ENCODE measurements around the gene AKIP1. TPM values are rescaled to one million over a fixed set of nuclear protein-coding genes. Genes with fewer than 3 reads are reported as not detected.
A peak's percentile ranks its signal among the peaks of the same experiment; 100 is the strongest.

The AKIP1 gene
- total RNA-seq, 1 donor from 2014 or later: 31.3 TPM

GRCh38 chr11:8959546-8960166 lies 48.7 kb downstream of the AKIP1 start:
- peak; percentile 69 to 82 for DNase-seq (ENCODE audit: low read depth in 2 of 2)

GRCh38 chr11:8961401-8961800 lies 50.4 kb downstream of the AKIP1 start:
- DNase-seq (ENCODE audit: low read depth in 2 of 2): no peak

GRCh38 chr11:8962841-8963240 lies 51.9 kb downstream of the AKIP1 start:
- DNase-seq (ENCODE audit: low read depth in 2 of 2): no peak

GRCh38 chr11:8963569-8964323 lies 52.8 kb downstream of the AKIP1 start:
- peak; percentile 45 to 76 for DNase-seq (ENCODE audit: low read depth in 2 of 2)

GRCh38 chr11:8964324-8965320 lies 53.6 kb downstream of the AKIP1 start, which contains the start of gene TMEM9B:
Gene TMEM9B, minus strand, starts transcription at chr11:8964442. Its CDS starts 129 bp downstream, at chr11:8964313.
- DNase-seq (ENCODE audit: low read depth in 2 of 2): peak; percentile 63 to 88

- DNase-seq (ENCODE audit: low read depth in 2 of 2): no peak
Observed at GRCh38 chr11:8967184-8967583, 56.2 kb downstream of the AKIP1 start.

Other genes starting within 250 kb of the AKIP1 start
- gene TRIM66, start 228.5 kb upstream of the AKIP1 start, total RNA-seq: 1.9 and 3.7 TPM in 2 replicates
- 845 and 1,131 TPM in 2 replicates for gene RPL27A, start 228.4 kb upstream of the AKIP1 start, total RNA-seq
- not detected in 2 replicates for gene C11orf16, start 21.8 kb downstream of the AKIP1 start, total RNA-seq
- gene ASCL3, start 31.8 kb downstream of the AKIP1 start, total RNA-seq: not detected in 2 replicates
- gene TMEM9B, start 53.3 kb downstream of the AKIP1 start, total RNA-seq: 26.3 and 30.6 TPM in 2 replicates
- 0.63 and 1.2 TPM in 2 replicates for gene NRIP3, start 92.8 kb downstream of the AKIP1 start, total RNA-seq
- 0.77 and 1.5 TPM in 2 replicates for gene SCUBE2, start 180.4 kb downstream of the AKIP1 start, total RNA-seq

Measured in dermis microvascular lymphatic vessel endothelial cell (primary cell).